Measurements from ENCODE around the gene LYZL1.
"Not testable (repeated sequence)": the region's sequence is repeated elsewhere in the genome, so short reads cannot be mapped to it uniquely, and the experiment has no call there.

Gene LYZL1

DNA sequence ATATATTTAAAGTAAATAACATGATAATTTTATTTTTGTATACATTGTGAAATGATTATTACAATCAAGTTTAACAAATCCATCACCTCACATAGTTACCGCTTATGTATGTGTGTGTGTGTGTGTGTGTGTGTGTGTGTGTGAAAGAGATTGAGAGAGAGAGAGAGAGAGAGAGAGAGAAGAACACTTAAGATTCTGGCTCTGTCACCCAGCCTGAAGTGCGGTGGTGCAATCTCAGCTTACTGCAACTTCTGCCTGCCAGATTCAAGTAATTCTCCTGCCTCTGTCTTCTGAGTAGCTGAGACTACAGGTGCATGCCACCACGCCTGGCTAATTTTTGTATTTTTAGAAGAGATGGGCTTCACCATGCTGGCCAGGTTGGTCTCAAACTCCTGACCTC is 17.8 kb downstream of the LYZL1 start:
- DNase-seq (ENCODE audit: low read depth, low spot score) = no peak

DNA sequence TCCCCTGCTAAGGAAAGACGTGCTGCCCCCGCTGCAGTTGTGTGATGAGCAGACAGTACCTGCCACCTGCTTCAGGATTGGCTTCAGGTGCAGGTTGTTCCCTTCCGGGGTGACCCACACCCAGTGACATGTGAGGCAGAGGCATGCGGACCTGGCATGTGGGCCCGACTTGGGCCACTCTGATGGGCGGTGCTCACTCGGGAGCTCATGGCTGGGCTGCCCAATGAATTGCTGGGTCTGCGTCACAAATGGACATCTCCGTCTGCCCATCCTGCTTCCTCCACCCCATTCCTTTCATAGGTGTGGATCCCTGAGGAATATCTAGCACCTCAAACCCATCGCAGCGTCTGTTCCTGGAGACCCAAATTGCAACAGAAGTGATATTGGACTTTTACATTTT is 19.3 kb downstream of the LYZL1 start:
- DNase-seq (ENCODE audit: low read depth, low spot score) = not testable (repeated sequence)

GRCh38 chr10:29309465-29309864 is 20.6 kb downstream of the LYZL1 start:
- DNase-seq (ENCODE audit: low read depth, low spot score) = no peak

- DNase-seq (ENCODE audit: low read depth, low spot score) = not testable (repeated sequence)
Observed at GRCh38 chr10:29310463-29310862, 21.6 kb downstream of the LYZL1 start.

DNA sequence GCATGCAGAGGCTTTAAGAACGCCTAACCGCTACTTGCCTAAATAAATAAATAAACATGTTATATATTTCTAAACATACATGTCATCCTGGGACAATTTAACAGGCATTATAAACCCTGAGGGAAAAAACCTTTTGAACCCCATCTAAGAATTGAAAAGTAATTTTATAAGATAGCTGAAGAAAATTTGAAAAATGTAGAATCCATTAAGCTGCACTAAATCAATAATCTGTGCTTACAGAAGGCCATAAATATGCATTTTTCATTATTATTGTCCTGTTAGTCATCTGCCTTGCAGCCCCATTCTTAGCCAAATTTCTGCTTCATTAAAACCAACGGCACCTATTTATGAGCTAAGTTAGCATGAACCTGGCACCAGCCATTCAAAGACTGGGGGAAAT is 24.2 kb downstream of the LYZL1 start:
- no peak for DNase-seq (ENCODE audit: low read depth, low spot score)

- DNase-seq (ENCODE audit: low read depth, low spot score) = no peak
Observed at GRCh38 chr10:29314726-29315125, 25.9 kb downstream of the LYZL1 start.

DNA sequence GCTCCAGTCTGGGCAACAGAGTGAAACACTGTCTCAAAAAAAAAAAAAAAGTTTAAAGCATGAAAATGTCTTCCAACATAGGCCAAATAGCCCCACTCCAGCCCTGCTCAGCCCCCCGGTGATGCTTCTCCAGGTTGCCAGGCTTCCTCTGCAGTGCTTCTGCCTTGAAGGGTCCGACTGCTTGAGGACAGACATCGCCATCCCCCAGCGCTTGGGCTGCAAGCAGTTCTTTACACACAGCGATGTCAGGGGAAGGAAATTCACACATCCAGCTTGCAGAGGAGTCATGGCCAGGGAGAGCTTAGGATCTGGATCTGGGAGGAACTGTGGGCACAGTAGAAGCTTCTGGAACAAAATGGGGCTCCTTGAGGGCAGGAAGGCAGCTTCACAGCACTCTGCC is 26.9 kb downstream of the LYZL1 start:
- no peak for DNase-seq (ENCODE audit: low read depth, low spot score)

GRCh38 chr10:29316308-29317026 is 27.6 kb downstream of the LYZL1 start:
- no peak for DNase-seq (ENCODE audit: low read depth, low spot score)

DNA sequence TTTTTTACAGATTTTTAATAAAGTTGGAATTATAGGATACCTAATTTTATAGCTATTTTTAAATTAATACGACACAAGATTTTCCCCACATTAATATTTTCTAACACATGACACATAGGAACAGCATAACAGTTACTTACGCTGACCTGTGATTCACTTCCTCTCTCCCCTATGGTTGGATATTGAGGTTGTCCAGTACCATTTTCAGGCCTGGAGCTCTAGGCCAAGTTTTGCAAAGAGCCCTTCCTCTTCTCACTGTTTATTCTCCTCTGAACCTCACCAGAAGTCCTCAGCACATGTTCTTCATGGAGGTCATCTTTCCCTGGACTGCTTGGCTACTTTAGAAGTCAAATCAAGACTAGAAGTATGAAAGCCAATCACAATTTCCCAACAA is 28.2 kb downstream of the LYZL1 start:
- DNase-seq (ENCODE audit: low read depth, low spot score) = no peak

DNA sequence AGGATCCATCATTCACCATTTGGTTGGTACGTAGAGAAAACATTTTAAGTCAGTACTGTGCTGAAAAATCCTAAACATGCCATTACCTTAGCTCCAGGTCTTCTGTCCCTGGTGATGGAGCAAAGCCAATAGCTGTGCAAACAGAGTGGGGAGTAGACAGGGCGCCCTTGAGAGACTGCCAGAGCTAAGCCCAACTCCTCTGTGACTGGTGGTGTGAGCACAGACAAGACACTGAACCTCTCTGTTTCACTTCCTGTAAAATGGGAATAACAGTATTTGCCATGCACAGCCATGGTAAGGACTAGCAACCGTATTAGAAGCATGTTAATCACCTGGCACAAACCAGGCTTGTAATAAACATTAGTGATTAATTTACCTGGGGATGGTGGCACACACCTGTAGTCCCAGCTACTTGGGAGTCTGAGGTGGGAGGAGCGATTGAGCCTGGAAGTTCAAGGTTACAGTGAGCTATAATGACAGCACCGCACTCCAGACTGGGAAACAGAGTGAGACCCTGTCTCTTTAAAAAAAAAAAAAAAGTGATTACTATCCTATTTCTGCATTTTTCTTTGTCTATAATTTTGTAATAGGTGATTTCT is 28.7 kb downstream of the LYZL1 start:
- no peak for DNase-seq (ENCODE audit: low read depth, low spot score)

DNA sequence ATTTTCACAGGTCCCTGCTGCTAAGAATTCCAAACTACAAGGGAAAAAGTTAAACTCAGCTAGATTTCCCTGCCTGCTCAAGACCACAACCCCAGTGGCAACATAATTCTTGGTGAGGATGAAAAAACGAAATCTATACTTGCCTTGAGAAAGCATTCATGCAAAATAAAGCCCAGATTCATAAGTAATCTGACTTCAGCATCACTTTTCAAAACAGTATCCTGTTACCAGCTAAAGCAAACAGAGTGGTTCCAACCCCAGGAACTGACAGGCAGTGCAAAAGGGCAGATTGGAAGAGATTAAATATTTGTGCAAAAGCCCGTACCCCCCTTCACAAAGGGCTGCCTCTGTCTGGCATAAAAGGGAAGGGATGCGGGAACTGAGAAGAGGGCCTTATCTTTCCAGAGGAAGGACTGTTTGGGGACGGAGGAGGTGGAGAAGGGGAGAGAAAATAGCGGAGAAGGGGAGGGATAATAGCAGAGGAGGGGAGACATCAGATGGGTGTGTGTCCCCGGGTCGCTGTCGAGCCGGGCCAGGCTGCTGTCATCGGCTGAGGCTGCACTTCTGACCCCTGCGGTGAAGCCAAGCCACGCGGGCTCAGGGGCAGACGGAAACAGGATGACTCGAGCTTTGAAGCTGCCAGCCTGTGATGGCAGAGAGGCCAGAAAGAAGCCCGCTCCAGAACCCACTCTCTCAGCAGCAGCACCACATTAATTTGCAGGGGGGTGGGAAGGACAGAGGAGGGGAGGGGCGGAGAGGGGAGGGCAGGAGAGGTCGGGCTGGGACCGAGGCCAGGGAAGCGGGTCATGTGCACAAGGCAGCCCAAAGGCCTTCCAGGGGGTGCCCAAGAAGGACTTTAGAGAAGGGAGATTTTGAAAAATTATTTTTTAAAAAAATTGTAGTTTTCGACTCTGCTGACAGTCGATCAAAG is 29.5 kb downstream of the LYZL1 start:
- not testable (repeated sequence) for DNase-seq (ENCODE audit: low read depth, low spot score)

DNA sequence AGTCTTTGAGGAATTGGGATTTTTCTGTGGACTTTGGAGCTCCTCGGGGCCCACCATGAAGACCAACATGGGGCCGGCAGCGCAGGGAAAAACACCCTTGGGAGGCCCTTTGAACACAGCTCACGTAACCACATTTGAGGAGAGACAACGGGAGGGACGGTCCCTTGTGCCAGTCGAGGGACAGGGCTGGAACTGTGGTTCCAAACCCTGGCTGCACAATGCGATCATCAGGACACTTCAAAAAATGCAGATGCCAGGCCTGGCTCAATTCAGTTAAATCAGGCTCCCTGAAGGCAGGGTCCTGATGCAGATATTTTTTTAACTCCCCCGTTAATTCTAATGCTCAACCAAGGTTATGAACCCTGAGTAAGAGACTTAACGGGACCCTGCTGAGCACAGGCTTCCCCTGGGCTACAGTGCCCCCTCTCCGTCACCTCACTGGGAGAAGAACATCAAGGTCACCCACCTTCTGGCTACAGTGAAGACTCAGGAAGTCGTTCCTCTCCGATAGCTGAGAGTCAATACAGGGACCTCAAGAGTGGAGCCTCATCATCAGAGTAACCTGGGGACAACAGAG is 30.4 kb downstream of the LYZL1 start:
- no peak for DNase-seq (ENCODE audit: low read depth, low spot score)

DNA sequence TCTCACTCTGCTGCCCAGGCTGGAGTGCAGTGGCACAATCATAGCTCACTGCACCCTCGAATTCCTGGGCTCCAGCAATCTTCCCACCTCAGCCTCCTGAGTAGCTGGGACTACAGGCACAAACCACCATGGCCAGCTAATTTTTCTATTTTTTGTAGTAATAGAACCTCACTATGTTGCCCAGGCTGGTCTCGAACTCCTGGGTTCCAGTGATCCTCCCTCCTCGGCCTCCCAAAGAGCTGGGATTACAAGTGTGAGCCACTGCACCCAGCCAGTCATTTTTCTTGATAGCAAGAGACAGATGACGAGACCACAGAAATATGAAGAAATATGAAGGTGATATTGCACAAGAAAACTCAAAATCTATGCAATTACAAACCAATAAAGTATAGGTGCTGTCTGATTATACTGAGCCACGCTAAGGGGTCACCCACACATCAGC is 31.8 kb downstream of the LYZL1 start:
- DNase-seq (ENCODE audit: low read depth, low spot score) = not testable (repeated sequence)

- no peak for DNase-seq (ENCODE audit: low read depth, low spot score)
Observed at GRCh38 chr10:29321656-29322055, 32.8 kb downstream of the LYZL1 start.

GRCh38 chr10:29322918-29323317 is 34.0 kb downstream of the LYZL1 start:
- DNase-seq (ENCODE audit: low read depth, low spot score) = no peak

- no peak for DNase-seq (ENCODE audit: low read depth, low spot score)
Observed at GRCh38 chr10:29323367-29323766, 34.5 kb downstream of the LYZL1 start.

- DNase-seq (ENCODE audit: low read depth, low spot score) = no peak
Observed at GRCh38 chr10:29324220-29324841, 35.5 kb downstream of the LYZL1 start.

- DNase-seq (ENCODE audit: low read depth, low spot score) = no peak
Observed at GRCh38 chr10:29326299-29326698, 37.4 kb downstream of the LYZL1 start.

GRCh38 chr10:29326886-29327745 is 38.2 kb downstream of the LYZL1 start:
- no peak for DNase-seq (ENCODE audit: low read depth, low spot score)

GRCh38 chr10:29327746-29328102 is 38.9 kb downstream of the LYZL1 start:
- no peak for DNase-seq (ENCODE audit: low read depth, low spot score)

DNA sequence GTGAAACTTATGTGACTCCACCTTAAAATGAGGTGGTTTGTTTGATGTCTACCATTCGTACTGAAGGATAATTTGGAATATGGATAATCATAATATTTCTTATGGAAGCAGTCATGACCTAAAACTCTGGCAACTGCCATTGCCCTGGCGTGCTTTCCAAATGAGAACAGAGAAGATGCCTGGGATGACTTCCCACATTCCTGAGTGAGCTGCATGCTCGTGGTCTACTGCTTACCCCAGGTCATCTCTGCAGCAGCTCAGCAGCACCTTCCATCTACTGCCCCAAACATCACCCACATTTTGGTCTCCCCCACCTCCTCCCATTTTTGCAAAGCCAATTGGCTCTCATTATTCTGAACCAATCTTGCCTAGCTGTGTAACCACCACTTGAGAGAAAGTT is 40.1 kb downstream of the LYZL1 start:
- DNase-seq (ENCODE audit: low read depth, low spot score) = no peak
